ENCODE results near the gene CLCA1. TPM values are rescaled to one million over a fixed set of nuclear protein-coding genes. Genes with fewer than 3 reads are reported as not detected.

Gene CLCA1
- polyA plus RNA-seq, 1 experiment: not detected

GRCh38 chr1:86522240-86522639 lies 53.5 kb downstream of the CLCA1 start:
- no peak overlapping the region for H3K4me3 ChIP-seq (ENCODE audit: low read depth, low read length)
- H3K27me3 ChIP-seq (ENCODE audit: control insufficient read depth, insufficient read depth, low read length): no peaks in the 10 kb centered on the region
- H3K27ac ChIP-seq (ENCODE audit: low read depth, low read length): no peak overlapping the region
- TF ChIP-seq, protein P1, sequence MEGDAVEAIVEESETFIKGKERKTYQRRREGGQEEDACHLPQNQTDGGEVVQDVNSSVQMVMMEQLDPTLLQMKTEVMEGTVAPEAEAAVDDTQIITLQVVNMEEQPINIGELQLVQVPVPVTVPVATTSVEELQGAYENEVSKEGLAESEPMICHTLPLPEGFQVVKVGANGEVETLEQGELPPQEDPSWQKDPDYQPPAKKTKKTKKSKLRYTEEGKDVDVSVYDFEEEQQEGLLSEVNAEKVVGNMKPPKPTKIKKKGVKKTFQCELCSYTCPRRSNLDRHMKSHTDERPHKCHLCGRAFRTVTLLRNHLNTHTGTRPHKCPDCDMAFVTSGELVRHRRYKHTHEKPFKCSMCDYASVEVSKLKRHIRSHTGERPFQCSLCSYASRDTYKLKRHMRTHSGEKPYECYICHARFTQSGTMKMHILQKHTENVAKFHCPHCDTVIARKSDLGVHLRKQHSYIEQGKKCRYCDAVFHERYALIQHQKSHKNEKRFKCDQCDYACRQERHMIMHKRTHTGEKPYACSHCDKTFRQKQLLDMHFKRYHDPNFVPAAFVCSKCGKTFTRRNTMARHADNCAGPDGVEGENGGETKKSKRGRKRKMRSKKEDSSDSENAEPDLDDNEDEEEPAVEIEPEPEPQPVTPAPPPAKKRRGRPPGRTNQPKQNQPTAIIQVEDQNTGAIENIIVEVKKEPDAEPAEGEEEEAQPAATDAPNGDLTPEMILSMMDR (IDR thresholded peaks at IDR 0.05; ENCODE audit: low read depth, low read length): no peak
- peaks cover 7% of the 10 kb centered on the region for H3K9me3 ChIP-seq (ENCODE audit: control insufficient read depth, insufficient read depth, low read length)
- no peak for DNase-seq (ENCODE audit: low read depth, low spot score)
- ChIA-PET POLR2A (no interaction called here), CTCF (no interaction called here)

DNA sequence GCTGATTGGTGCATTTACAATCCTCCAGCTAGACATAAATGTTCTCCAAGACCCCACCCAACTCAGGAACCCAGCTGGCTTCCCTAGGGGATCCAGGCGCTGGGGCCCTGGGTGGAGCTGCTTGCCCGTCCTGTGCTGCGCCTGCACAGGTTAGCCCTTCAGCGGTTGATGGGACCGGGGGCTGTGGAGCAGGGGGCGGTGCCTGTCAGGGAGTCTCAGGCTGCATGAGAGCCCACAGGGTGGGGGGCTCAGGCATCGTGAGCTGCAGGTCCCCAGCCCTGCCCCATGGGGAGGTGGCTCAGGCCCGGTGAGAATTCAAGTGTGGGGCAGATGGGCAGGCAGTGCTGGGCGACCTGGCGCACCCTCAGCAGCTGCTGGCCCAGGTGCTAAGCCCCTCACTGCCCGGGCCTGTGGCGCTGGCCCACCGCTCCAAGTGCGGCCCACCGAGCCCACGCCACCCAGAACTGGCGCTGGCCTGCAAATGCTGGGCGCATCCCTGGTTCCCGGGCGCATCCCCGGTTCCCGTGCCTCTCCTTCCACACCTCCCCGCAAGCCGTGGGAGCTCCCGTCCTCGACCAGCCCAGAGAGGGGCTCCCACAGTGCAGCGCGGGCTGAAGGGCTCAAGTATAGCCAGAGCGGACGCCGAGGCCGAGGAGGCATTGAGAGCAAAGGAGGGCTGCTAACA lies 55.1 kb downstream of the CLCA1 start:
- H3K27ac ChIP-seq (ENCODE audit: low read depth, low read length): no peak overlapping the region
- CTCF ChIA-PET: no interaction called here
- peaks cover 7% of the 10 kb centered on the region for H3K9me3 ChIP-seq (ENCODE audit: control insufficient read depth, insufficient read depth, low read length)
- H3K27me3 ChIP-seq (ENCODE audit: control insufficient read depth, insufficient read depth, low read length): no peaks in the 10 kb centered on the region
- POLR2A ChIA-PET: no interaction called here
- TF ChIP-seq, protein P1 (IDR thresholded peaks at IDR 0.05; ENCODE audit: low read depth, low read length): no peak
- no peak overlapping the region for H3K4me3 ChIP-seq (ENCODE audit: low read depth, low read length)
- no peak for DNase-seq (ENCODE audit: low read depth, low spot score)

DNA sequence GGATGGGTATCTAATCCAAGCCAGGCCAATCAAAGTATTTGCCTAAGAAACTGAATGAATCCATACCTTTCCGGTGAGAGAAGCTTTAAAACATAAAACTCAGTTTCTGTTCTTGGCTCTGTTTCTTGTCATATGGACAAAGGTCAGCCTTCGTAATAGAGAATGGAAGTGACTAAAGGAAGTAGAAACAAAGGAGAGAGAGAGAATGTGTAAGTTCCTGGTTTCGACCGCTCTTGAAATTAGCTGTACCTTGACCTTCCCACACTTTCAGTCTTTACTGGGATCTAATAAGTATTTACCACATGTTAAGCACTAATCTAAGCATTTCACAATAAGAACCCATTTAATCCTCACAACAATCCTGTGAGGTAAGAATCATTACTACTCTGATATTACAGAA lies 58.6 kb downstream of the CLCA1 start:
- Histone ChIP-seq H3K4me3 (ENCODE audit: low read depth, low read length) (no peak overlapping the region), H3K27ac (ENCODE audit: low read depth, low read length) (no peak overlapping the region), H3K27me3 (ENCODE audit: control insufficient read depth, insufficient read depth, low read length) (no peaks in the 10 kb centered on the region), H3K9me3 (ENCODE audit: control insufficient read depth, insufficient read depth, low read length) (peaks cover 7% of the 10 kb centered on the region)
- ChIA-PET POLR2A (no interaction called here), CTCF (no interaction called here)
- TF ChIP-seq, protein P1 (IDR thresholded peaks at IDR 0.05; ENCODE audit: low read depth, low read length): no peak
- no peak for DNase-seq (ENCODE audit: low read depth, low spot score)

DNA sequence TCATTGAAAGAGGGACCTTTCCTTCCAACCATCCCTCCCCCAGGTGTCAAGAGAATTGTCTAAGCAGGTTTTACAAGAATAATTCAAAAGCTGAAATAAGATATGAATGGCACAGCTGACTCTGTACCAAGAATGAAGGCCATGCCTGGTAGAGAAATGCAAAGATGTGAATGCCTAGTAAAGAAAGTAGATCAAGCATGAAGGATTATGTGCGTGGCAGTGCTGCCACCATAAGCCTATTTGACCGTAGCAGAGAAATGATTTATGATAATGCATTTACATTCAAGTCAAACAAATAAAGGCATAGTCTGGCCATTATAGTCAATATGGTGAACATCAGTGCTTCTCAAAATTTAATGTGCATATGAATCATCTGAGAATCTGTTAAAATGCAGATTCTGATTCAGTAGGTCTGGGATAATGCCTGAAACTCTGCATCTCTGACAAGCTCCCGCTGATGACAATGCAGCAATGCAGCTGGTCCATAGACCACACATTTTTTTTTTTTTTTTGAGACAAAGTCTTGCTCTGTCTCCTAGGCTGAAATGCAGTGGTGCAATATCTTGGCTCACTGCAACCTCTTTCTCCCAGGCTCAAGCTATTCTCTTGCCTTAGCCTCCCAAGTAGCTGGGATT lies 61.6 kb downstream of the CLCA1 start:
- Histone ChIP-seq H3K27me3 (ENCODE audit: control insufficient read depth, insufficient read depth, low read length) (no peaks in the 10 kb centered on the region), H3K27ac (ENCODE audit: low read depth, low read length) (no peak overlapping the region), H3K9me3 (ENCODE audit: control insufficient read depth, insufficient read depth, low read length) (no peaks in the 10 kb centered on the region), H3K4me3 (ENCODE audit: low read depth, low read length) (no peak overlapping the region)
- POLR2A ChIA-PET: no interaction called here
- CTCF ChIA-PET: no interaction called here
- TF ChIP-seq, protein P1 (IDR thresholded peaks at IDR 0.05; ENCODE audit: low read depth, low read length): no peak
- no peak for DNase-seq (ENCODE audit: low read depth, low spot score)

DNA sequence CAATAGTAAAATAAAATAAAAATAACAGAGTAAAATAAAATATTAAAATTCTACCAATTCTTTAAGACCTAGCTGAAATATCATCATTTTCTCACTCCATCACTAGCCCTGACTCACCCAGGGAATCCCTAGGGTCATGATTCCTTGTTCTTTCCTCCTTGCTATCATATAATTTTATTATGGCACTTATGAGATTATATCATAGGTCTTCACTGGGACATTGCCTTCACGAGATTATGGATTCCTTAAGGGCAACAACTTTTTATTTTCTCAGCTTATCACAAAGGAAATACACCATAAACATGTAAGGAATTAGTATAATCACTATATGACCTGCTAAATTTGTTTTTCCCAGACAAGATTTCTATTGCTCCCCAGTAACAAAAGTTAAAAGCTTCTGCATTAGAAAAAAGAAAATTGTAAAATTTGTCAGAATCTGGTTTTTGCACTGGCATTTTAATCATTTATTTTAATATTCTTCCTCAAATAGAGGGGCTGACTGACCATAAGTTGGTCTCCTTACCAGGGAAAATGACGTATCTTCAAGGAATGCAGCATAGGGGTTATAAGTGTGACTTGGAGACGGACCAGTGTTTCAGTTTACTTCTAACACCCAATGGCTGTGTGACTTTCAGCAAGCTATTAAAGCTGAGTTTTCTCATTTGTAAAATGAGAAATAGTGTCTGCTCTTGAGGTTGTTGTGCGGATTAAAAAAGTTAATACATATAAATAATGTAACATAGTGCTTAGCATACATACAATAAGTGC lies 69.4 kb downstream of the CLCA1 start:
- CTCF ChIA-PET: no interaction called here
- POLR2A ChIA-PET: no interaction called here
- no peak overlapping the region for H3K4me3 ChIP-seq (ENCODE audit: low read depth, low read length)
- no peak overlapping the region for H3K27ac ChIP-seq (ENCODE audit: low read depth, low read length)
- DNase-seq (ENCODE audit: low read depth, low spot score): no peak
- TF ChIP-seq, protein P1 (IDR thresholded peaks at IDR 0.05; ENCODE audit: low read depth, low read length): no peak
- no peaks in the 10 kb centered on the region for H3K9me3 ChIP-seq (ENCODE audit: control insufficient read depth, insufficient read depth, low read length)
- H3K27me3 ChIP-seq (ENCODE audit: control insufficient read depth, insufficient read depth, low read length): no peaks in the 10 kb centered on the region
